Raji (cell line): ENCODE data around the gene SOD3.

Experiments
- POLR2A ChIP-seq: IDR thresholded peaks from 2 replicates; pipeline ENCODE4 v1.6.1; 2011; ENCODE audit warnings: low read depth, low read length, control low read depth; ENCODE audit not compliant: insufficient read depth

SOD3 gene

DNA sequence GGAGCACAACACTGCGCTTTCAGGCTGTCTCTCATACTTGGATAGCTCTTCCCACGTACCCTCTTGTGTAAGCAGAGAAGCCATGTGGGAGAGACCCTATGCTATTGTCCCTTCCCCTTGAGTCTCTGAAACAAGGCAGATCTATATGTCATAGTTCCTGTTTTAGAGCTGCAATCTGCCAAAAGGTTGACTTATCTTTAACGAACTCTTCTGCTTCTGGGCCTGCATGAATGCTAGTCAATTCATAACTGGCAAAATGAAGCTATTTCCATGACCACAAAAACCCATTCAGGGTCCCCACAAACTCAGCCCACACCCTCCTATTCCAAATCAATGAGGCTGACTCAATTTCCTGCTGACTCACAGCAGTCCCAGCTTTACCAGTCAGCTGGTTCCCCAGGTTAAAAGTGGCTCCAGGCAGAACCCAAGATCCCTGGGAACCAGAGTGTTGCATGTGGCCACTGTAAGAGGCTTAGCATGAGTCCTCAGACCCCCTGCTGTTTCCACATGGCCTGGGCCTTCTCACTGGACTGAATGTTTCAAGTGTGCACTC, 25.3 kb upstream of the SOD3 start:
- no peak for TF ChIP-seq POLR2A

DNA sequence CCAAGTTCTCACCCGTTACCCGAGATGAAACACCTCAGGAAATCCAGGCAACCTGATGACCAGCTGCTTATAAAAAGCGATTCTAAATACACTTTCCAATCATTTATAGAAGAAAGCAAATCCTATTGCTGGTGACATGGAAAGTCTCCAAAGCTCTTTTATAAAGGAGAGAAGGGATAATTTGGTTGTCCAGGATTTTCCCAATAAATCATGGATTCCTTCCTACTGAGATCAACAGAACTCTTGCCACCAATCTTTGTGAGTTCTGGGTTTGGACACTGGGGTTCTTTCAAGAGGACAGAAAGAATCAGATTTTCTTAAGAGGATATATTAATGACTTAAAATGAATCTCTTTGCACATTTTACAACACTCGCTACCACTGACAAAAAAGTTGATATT, 24.7 kb upstream of the SOD3 start:
- no peak for TF ChIP-seq POLR2A

DNA sequence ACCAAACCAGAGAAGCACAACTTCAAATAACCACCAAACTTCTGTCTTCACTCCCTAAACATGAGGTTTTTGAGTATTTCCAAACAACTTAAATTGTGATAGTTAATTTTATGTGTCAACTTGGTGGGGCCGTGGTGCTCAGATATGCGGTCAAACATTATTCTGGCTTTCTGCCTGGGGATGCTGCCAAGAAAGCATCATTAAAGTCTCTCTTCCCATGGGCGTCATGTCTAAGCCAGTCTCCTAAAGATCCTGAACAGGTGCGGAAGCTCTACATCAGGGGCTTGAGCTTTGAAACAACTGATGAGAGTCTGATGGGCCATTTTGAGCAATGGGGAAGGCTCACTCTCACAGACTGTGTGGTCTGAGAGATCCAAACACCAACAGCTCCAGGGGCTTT, 24.1 kb upstream of the SOD3 start:
- TF ChIP-seq POLR2A, result no peak

DNA sequence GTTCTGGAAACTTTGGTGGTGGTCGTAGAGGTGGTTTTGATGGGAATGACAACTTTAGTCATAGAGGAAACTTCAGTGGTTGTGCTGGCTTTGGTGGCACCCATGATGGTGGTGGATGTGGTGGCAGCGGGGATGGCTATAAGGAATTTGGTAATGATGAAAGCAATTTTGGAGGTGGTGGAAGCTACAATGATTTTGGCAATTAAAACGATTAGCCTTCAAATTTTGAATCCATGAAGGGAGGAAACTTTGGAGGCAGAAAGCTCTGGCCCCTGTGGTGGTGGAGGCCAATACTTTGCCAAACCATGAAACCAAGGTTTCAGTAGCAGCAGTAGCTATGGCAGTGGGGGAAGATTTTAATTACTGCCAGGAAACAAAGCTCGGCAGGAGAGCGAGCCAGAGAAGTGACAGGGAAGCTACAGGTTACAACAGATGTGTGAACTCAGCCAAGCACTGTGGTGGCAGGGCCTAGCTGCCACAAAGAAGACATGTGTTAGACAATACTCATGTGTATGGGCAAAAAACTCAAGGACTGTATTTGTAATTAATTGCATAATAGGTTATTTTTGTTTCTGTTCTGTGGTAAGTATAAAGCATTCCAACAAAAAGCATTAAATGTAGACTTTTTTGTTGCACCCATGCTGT, 23.2 kb upstream of the SOD3 start:
- no peak for TF ChIP-seq POLR2A

DNA sequence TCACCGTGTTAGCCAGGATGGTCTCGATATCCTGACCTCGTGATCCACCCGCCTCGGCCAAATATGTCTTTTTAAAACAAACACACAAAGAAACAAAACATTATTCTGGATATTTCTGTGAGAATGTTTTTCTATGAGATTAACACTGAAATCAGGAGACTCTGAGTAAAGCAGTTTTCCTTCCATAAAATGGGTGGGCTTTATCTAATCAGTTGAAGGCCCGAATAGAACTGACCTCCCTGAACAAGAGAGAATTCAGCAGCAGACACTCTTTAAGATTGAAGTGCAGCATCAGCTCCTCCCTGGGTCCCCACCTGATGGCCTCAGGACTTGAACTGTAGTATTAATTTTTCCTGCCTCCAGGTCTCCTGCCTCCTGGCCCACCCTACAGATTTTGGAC, 22.4 kb upstream of the SOD3 start:
- no peak for TF ChIP-seq POLR2A

DNA sequence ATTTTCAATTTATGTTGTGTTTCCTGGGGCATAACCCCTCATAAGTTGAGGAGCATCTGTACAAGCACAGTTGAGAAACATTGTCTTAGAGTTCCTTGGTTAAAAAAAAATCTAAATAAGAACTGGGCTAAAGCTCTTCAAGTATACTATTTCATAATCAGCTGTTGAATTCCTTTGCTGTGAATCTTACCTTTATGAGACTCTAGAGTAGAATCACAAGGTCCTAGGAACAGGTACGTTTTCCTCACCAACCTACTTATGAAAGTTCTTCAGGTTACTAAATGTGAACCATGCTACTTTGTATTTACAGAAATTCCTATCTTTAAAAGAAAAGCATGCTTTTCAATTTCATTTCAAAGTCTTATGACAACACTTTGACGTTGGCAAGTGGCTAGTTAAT, 20.9 kb upstream of the SOD3 start:
- TF ChIP-seq POLR2A, result no peak

DNA sequence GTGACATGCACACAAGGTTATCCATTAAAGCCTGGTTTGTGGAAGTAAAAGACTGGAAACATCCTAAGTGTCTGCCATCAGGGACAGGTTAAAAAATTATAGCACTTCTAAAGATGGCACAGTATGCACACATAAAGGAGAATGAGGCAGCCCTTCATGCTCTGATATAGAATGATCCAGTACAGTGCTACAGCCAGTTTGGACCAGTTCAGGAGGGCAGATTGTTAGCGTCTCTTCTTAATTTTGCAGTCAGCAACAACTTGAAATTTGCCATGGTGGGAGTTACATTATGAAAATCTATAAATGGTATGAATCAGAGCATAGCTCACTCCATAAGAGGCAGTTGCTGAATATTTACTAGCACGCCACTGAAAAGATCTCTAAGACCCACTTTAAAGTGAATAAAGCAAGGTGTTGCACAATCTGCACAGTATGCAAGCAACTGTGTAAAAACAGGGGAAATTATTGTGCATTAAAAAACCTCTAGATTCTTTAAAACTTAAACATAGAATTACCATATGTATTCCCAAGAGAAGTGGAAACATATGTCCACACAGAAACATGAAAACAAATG, 20.3 kb upstream of the SOD3 start:
- TF ChIP-seq POLR2A, result no peak

DNA sequence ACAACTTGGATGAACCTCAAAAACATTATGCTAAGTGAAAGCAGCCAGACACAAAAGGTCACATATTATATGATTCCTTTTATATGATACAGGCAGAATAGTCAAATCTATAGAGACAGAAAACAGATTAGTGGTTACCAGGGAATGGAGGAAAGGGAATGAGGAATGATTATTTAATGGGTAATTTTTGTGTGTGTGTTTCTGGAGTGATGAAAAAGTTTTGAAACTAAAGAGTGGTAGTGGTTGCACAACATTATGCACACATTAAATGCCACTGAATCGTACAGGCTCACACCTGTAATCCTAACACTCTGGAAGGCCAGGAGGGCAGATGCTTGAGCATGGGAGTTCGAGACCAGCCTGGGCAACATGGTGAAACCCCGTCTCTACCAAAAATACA, 19.6 kb upstream of the SOD3 start:
- TF ChIP-seq POLR2A, result no peak

DNA sequence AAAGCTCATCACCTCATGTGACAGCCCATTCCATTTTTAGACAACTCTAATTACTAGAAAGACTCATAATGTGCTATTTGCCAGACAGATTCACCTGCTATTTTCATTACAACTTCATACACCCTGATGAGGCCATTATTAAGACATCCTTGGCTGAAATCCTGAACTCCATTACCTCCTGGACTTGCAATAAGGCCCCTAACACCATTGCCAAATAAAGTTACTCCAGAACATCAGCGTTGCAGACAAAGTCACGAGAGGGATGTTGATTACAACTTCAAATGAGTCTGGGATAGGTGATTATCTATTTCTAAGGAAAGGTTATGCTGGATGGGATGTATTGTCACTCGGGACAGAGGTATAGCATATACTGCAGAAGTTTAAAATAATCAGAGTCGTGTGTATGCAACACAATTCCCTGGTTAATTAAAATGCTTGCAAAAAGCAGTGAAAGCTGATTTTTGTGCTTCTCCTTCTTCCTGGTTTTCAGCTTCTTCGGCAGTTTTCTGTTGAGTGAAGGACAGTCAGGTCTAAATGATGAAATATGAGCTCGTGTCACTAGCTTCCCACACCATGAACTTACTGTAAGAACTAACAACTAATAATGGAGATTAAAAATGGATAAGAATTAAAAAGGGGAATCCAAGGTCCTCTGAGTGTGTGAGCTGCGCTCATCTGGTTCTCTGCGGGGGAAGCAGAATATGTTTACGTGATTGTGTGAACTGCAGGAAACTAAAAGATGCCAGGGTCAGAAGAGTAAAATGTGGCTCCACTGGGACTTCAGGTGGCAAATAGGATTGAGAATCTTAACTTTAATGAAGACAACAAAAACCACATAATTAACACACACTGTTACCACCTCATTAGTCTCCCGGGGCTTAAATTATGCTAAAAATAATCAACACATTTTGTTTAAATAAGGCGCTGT, 17.6 kb upstream of the SOD3 start:
- TF ChIP-seq POLR2A, result no peak

DNA sequence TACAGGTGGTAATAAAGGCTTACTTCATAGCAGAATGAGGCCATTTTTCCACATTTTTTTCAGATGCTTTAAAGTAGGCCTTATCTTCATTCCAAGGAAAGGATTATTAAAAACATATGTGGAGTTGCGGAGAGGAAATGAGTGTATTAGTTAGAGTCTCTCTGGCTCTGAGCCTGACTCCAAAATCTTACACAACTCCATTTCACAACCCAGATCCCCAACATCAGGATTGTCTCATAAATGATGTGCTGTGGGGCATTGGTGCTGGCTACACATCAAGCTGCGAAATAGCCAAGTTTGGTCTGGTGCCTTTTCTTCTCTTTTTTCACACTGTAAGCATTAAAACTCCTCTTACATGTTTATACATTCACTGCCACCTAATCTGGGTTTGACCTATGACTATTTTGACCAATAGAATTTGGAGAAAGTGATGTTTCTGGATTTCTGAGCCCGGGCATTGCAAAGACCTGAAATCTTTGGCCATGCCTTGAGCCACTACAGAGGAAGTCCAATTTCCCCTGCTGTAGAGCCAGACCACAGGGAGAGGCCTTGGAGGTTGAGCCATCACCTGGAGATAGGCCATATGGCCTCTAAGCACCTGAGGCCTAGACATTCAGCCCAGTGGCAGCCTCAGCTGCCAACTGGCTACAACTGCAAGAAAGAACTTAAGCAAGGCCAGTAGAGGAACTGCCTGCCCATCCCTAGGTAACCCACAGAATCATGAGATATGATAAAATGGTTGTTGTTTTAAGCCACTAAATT, 16.7 kb upstream of the SOD3 start:
- no peak for TF ChIP-seq POLR2A

DNA sequence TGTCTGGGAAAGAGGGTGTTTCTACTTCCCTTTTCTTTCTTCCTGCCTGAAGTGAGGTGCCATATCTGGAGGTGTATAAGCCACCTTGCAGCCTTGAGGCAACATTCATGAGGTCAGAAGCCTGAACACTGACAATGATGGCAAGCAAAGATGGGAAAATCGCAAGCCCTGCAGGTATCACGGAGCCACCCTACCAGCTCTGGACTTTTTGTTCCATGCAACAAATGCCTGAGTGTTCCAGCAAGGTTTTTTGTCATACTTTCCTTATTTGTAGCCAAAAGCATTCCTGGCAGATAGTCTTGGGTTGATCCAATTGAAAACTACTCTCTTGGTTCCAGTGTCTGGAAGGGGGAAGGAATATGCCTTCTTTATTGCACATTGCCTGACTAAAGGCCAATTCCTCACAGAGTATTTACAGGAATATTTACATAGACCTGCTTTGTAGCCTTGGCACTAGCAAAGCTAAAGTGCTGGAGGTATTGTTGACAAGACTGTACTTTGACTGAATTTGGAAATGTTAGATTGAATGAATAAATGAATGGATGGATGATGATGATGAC, 14.4 kb upstream of the SOD3 start:
- TF ChIP-seq POLR2A, result no peak

DNA sequence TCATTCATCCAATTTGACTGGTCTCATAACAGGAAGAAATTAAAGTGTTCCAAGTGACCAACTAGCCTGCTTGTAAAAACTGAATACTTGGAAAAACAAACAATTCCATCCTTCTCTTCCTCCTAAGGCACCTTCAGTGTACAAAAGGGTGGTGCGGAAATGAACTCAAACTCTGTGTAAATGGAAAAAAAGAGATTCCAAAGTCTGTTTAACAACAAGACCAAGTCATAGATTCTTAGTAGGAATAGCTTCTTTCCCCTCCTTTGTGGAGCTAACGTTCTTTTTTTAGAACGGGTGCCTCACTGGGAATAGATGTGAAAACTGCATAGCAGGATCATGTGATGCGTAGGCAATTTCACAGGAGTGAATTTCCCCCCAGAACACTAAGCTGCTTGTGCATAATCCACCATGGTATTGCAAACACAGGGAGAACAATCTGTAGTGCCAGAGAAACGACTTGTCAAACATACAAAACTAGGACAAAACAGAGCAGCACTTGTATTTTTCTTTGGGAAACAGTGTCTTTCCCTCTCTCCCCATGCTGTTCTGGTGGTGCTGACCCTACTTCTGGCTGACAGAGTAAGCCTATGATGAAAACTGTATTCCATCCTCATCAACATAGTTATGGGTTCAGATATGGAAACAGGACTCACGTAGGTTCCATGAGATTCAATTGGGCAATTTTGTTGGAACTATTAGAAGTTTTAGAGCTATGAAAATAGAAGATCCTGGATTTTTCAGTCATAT, 13.2 kb upstream of the SOD3 start:
- no peak for TF ChIP-seq POLR2A

DNA sequence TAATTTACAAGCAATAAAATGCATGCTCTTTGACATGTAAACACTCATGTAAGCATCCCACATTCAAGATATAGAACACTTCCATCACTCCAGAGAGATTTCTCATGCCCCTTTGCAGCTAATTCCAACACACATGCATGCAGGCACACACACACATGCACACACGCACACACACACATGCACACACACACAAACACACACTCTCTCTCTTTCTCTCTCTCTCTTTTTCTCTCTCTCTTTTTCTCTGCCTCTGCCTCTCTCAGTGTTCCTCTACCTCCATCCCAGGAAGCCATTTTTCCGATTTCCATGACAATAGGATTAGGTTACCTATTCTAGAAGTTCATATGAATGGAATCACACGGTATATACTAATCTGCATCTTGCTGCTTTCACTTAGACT, 11.9 kb upstream of the SOD3 start:
- no peak for TF ChIP-seq POLR2A

DNA sequence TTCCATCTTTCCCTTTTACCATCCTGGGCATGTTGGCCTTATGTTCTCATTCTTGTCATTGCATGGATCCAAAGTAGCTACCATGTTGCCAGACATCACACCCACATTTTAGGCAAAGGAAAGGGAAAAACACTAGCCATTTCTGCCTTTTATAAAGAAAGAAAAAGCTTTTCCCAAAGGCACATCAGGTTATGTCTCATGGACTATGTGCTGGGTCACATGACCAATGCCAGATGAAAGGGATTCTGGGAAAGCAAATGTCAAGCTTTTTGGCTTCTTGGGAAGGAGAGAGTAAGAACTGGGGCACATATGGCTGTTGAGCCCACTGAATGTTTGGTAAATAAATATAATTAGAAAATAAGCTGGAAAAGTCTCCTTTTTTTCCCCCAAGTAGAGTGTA, 4.3 kb upstream of the SOD3 start:
- TF ChIP-seq POLR2A, result no peak

DNA sequence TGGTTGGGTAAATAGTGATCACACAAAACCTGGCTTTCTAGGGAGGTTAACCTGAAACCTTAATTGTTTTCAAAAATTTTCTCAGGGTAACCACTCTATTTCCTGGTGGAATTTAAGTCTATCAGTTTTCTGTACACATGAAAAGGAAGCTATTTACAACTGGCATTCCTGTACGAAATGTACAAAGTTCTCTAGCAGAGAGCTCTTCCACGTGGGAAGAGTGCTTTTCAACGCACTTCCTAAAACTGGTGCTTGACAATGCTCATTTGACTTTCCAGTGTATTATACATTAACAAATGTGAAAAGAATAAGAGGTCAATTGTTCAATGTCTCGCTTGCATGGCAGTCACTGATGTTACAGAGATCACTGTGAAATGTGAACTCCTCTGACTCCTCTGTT, 2.8 kb upstream of the SOD3 start:
- TF ChIP-seq POLR2A, result no peak
